Fibroblast of the conjunctiva (primary cell): ENCODE results near the gene ZNF628.
"Not testable (repeated sequence)": the region's sequence is repeated elsewhere in the genome, so short reads cannot be mapped to it uniquely, and the experiment has no call there.

Experiments used
- DNase-seq: peaks from one replicate; pipeline ENCODE4 v3.0.0-alpha.2; 2010; ENCODE audit warnings: low read depth

ZNF628 gene

GRCh38 chr19:55484593-55485438 lies 8.4 kb downstream of the ZNF628 start, which contains the start of gene NAT14:
NAT14 (plus strand) TSS chr19:55485188; CDS start chr19:55485709, 521 bp downstream.
- no peak for DNase-seq

- DNase-seq: no peak
These were observed 9.1 kb downstream of the ZNF628 start for GRCh38 chr19:55485439-55486011.

GRCh38 chr19:55486043-55486970 lies 9.9 kb downstream of the ZNF628 start:
- no peak for DNase-seq

GRCh38 chr19:55486971-55487923 lies 10.8 kb downstream of the ZNF628 start:
- peak; percentile 92 for DNase-seq

GRCh38 chr19:55487924-55488687 lies 11.7 kb downstream of the ZNF628 start, which contains the start of gene SSC5D:
SSC5D (plus strand) TSS chr19:55488436; CDS start chr19:55488590, 154 bp downstream.
- DNase-seq: peak; percentile 43

DNA sequence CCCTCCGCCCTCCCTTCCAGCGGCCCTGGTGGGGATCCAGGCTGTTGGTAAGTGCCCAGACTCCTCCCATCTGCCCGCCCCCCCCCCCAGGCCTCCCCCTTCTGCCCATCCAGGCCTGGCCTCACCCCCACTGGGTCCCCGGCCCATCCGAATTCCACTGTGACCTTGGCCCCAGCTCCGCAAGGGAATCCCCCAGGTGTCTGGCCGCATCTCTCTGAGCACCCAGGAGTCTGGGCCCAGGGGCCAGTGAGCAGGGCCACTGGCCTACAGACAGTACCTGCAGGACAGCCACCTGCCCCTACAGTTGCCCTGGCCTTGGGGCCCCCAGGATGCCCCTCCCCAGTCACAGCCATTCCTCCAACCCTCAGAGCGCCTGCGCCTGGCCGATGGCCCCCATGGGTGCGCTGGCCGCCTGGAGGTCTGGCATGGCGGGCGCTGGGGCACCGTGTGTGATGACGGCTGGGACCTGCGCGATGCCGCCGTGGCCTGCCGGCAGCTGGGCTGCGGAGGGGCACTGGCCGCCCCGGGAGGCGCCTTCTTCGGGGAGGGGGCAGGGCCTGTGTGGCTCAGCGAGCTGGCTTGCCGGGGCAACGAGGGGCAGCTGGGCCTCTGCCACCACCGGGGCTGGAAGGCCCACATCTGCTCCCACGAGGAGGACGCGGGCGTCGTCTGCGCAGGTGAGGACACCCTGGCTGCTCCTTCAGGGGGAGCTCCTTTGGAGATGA lies 12.7 kb downstream of the ZNF628 start:
- DNase-seq: no peak

- no peak for DNase-seq
These were observed 13.5 kb downstream of the ZNF628 start for GRCh38 chr19:55489711-55490477.

DNA sequence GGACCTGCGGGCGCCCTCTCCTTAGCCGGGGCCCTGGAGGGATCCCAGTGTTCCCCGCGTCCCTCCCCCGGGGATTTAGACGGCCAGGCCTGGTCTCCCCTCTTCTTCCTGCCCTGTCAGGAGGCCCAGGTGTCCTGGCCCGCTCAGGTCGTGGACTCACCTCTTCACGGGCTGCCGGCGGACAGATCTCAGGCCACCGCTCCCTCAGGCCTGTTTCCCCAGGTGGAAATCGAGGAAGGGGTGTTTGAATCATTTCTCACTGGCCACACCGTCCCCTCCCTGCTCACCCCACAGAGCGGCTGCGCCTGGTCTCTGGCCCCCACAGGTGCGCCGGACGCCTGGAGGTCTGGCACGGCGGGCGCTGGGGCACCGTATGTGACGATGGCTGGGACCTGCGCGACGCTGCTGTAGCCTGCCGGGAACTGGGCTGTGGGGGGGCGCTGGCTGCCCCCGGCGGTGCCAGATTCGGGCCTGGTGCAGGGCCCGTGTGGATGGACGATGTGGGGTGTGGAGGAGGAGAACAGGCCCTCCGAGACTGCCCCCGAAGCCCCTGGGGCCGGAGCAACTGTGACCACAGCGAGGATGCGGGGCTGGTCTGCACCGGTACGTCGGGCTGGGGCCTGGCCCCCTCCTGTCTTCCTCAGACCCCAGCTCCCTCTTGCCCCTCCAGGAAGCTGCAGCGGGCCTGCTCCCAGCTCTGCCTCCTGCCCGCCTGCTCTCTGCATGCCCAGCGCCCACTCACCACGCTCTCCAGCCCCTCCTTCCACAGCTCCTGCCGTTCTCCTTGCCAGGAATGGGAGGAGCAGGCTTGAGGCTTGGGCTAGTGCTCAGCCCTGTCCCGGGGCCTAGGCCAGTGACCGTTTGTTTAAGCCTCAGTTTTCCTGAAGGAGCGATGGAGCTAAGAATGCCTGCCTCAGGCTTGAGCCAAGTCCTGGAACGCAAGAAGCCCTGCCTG lies 14.3 kb downstream of the ZNF628 start:
- no peak for DNase-seq

- DNase-seq: no peak
These were observed 15.3 kb downstream of the ZNF628 start for GRCh38 chr19:55491546-55492360.

GRCh38 chr19:55492362-55492944 lies 16.0 kb downstream of the ZNF628 start:
- no peak for DNase-seq

DNA sequence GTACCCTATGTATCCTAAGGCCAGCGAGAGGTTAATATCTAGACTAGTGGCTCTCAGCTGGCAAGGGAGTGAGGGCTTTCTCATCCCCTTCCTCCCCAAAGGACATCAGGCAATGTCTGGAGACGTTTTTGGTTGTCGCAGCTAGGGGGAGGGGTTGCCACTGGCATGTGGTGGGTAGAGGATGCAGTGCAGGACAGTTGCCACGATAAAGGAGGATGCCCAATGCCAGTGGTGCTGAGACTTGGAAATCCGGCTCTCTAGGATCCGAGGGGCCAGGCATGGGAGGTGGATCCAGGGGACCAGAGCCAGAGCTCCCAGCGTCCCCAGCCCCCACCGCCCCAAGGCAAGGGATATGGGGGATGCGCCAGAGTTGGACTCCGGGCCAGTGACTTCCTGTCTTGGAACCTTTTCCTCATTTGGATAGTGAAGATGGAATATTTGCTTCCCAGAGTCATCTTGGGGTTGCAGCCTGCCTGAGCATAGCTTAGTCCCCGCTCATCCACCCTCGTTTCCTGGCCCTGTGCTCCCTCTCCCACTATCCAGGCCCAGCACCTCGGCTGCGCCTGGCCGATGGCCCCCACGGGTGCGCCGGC lies 16.7 kb downstream of the ZNF628 start:
- DNase-seq: no peak

DNA sequence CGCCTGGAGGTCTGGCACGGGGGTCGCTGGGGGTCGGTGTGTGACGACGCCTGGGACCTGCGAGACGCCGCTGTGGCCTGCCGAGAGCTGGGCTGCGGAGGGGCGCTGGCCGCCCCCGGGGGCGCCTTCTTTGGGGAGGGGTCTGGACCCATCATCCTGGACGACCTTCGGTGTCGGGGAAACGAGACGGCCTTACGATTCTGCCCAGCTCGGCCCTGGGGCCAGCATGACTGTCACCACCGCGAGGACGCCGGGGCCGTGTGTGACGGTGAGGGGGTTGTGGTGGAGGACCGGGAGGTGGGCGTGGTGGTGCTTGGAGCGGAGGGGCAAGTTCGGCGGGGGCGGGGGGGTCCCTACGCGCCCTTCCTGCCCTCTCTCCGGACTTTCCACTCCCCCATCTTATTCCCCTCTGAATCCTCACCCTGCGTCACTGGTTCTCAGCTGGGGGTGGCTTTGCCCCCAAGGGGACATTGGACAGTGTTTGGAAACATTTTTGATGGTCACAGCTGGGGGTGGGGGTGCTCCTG lies 17.3 kb downstream of the ZNF628 start:
- DNase-seq: no peak

DNA sequence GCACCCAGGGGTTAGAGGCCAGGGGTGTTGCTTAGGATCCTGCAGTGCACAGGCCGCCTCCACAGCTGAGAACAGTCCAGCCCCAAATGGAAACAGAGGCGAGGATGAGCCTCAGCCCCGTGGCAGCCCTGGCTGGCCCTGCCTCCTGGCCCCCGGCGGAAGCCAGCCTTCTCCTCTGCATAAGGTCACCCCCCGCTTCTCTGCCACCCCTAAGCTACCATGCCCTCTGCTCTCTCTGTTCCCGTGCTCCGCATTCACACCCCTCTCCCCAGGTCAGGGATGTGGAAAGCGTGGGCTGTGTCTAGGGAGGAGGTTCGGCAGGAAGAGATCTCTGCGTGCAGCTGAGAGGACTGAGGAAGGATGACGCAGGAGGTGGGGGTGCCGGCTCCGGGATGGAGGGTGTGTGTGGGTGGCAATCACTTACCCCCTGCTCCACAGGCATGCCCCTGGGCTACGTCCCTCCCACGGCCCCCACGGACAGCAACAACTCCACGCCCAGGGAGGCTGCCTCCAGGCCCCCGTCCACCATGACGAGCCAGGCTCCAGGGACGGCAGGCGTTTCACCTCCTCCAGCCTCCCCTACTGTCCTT lies 17.9 kb downstream of the ZNF628 start:
- DNase-seq: no peak

- DNase-seq: no peak
These were observed 19.4 kb downstream of the ZNF628 start for GRCh38 chr19:55495646-55496349.

- DNase-seq: not testable (repeated sequence)
These were observed 20.4 kb downstream of the ZNF628 start for GRCh38 chr19:55496820-55497219.
